Measurements from ENCODE around the gene SLC35C1.
A peak's percentile ranks its signal among the peaks of the same experiment; 100 is the strongest.

SLC35C1 gene

DNA sequence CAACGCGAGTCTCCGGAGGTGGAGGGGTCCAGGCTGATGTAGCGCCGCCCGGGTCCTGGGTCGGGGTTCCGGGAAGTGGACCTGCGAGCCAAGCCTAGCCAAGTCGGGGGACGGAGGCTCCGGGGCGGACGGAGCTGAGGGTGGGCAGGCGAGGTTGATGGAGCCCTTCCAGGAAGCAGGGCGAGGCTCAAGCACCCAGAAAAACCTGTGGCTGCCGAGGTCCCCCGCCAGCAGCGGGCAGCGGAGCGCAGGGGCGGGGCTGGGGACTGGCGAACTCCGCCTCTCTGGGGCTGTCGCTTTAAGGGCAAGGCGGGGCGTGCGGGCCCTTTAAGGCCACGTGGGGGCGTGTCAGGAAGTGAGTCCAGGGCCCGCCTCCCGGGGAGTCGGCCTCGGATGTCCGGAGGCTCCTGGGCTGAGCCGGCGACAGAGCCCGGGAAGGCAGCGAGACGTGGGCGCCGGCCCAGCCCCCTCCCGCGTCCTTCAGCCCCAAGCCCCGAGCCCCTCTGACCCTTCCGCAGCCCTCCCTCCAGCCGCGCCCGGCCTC lies at the start of gene SLC35C1:
TSS of gene SLC35C1 (plus strand) at position 389 of the 544 bp plus-strand sequence. CDS start 653 bp downstream, outside the sequence.
- FAIRE-seq: peak; percentile 72

DNA sequence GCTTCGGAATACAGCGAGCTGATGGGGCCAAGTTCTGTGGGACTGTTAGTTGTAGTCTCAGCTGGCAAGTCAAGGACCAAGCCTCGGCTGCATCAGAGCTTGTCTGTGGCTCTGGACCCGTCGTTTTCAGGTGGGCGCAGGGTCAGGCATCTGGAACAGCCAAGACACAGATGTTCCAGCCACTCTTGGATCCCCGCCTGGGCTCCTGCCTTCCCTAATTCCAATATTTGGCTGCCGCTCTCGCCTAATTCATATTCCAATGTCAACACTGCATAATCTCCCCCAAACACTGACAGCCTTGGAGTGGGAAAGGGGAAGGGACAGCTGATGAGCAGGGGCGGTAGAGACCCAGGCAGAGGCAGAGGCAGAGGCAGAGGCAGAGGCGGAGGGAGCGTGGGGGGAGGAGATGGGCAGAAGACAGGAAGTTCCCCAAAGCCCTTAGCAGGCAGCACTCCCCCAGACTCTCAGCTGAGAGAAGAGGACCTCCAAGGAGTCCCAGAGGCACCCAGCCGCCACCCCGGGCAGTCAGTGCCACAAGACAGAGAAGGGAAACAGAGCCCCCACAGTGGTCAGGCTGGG lies 49.6 kb upstream of the SLC35C1 start:
- no peak for FAIRE-seq

DNA sequence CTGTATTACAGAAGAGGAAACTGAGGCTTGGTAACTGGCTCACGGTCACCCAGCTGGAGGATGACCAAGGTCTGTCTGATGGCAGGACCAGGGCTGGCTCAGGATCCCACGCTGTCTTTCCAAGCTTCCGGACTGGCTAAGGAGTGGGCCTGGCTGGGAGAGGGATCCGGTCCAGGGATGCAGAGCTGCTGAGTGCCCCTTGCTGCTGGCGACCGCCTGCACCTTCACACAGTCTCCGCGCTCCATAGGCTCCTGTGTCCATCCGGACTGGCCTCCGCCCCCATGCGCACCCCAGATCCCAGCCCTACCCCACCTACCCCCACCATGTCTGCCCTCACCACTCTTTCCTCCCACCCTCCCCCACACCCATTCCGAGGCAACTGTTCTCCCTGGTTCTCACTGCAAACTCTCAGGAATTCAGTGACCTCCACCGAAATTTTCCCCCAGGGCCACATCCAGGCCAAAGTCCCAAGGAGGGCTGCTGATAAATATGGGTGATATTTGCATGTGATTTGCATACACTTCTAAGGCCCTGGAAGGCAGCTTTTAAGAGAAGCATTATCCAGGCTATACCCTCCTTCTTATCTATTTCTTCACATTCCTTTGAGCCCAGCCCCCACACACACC lies 48.5 kb upstream of the SLC35C1 start:
- FAIRE-seq: no peak

DNA sequence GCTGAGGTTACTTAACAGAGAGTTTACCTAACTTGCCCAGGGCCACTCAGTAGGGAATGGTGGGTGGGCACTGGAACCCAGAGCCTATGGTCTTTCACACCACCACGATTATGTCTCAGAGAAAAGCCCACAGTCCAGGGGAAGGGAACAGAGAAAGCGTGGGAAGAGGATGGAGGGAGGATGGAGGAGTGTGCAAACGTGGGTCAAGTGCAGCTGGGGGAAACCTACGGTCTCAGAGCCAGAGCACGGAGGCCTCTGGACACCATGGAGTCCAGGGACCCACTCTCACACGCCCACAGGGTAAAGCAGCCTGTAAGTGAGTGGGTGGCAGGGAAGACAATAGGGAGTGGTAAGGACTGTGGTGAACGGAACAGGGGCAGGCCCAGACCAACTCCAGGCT lies 47.3 kb upstream of the SLC35C1 start:
- FAIRE-seq: no peak

DNA sequence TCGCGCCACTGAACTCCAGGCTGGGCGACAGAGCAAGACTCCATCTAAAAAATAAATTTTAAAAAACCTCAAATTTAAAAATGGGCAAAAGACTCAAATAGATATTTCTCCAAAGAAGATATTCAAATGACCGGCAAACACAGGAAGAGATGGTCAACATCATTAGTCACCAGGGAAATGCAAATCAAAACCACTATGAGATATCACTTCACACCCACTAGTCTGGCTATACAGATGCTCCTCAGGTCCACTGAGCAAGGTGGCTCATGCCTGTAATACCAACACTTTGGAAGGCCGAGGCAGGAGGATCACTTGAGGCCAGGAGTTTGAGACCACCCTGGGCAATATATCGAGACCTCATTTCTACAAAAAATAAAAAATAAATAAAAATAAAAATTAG lies 43.3 kb upstream of the SLC35C1 start:
- no peak for FAIRE-seq

DNA sequence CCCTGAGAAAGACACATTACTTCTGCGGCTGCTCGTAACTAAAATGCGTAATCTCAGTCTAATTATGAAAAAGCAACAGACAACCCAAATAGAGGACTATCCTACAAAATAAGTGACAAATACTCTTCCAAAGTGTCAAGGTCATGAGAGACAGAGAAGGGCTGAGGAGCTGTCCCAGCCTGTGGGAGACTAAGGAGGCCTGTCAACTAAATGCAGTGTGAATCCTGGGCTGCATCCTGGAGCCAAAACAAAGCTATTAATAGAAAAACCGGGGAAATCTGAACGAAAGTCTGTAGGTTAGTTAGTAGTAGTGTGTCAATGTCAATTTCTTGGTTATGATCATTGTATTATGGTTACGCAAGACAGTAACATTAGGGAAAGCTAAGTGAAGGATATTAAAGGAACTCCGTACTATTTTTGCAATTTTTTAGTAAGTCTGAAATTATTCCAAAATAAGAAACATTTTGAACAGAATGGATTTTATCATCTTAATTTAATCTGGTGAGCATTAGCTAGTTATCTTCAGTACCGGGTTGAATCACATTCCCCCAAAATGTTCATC lies 39.8 kb upstream of the SLC35C1 start:
- FAIRE-seq: no peak

DNA sequence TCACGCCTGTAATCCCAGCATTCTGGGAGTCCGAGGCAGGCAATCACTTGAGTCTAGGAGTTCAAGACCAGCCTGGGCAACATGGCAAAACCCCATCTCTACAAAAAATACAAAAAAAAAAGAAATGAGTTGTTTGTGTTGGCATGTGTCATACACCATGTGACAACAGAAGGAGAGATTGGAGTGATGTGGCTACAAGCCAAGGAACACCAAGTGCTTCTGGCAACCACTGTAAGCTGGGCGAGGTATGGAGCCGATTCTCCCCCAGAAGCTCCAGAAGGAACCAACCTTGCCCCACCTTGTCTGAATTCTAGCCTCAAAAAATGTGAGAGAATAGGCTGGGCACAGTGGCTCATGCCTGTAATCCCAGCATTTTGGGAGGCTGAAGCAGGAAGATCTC lies 39.1 kb upstream of the SLC35C1 start:
- FAIRE-seq: no peak

DNA sequence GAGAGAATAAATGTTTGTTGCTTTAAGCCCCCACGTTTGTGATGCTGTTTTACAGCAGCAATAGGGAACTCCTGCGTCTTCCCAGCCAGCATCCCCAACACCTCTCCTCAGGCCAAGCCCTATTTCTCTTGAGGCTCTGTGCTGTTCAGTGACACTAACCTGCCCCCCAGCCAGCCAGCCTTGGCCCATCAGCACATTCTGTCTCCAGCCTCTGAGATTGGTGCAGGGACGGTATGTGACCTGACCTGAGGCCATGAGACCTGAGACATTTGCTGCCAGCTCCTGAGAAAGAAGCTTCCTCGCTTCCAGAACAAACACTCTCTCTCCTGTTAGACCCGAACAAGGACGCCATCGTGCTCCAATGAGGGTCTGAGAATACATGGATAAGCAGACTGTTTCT lies 38.5 kb upstream of the SLC35C1 start:
- no peak for FAIRE-seq

DNA sequence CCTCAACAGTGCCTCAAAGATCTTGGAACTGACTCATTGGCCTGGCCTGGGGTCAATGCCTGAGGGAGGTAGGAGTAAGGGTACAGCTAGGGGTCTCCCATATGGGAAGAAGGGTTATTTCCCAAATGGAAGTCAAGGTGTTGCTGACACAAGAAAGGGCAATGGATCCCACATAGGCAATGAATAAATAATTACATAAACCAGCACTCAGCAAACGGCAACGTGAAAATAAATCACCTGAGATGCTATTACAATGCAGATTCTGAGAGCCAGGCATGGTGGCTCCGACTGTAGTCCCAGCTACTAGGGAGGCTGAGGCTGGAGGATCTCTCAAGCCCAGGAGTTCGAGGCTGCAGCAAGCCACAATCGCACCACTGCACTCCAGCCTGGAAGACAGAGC lies 36.5 kb upstream of the SLC35C1 start:
- FAIRE-seq: no peak

DNA sequence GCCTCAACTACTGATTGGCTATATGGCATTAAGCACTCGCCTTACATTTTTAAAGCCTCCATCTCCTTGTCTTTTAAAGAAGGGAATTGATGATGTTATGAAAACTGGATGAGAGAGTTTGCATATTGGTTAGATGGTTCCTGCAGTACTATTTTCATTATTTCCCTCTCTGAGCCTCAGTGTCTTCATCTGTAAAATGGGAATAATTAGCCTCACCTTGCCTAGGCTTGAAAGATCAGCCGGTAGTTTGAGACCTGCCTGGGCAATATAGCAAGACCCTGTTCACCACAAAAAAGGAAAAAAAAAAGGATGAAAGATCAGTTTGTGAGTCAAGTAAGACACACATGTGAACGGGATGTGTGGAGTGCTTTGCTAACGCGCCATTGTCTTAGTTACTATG lies 35.0 kb upstream of the SLC35C1 start:
- FAIRE-seq: no peak

DNA sequence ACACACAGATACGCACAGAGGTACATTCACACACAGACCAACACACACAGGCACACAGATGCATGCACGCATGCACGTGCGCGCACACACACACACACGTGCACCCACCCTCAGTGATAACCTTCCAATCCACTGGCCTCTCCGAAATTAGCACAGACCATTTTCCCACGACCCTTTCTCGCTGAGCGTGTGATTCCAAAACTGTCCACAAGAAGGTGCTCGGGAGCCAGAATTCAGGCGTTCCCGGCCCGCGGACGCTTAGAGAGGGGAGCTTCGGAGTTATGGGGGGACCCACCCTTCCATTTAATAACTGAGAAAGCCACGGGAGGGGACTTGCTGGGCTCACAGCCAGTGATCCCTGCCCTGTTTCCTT lies 33.8 kb upstream of the SLC35C1 start:
- FAIRE-seq: no peak

DNA sequence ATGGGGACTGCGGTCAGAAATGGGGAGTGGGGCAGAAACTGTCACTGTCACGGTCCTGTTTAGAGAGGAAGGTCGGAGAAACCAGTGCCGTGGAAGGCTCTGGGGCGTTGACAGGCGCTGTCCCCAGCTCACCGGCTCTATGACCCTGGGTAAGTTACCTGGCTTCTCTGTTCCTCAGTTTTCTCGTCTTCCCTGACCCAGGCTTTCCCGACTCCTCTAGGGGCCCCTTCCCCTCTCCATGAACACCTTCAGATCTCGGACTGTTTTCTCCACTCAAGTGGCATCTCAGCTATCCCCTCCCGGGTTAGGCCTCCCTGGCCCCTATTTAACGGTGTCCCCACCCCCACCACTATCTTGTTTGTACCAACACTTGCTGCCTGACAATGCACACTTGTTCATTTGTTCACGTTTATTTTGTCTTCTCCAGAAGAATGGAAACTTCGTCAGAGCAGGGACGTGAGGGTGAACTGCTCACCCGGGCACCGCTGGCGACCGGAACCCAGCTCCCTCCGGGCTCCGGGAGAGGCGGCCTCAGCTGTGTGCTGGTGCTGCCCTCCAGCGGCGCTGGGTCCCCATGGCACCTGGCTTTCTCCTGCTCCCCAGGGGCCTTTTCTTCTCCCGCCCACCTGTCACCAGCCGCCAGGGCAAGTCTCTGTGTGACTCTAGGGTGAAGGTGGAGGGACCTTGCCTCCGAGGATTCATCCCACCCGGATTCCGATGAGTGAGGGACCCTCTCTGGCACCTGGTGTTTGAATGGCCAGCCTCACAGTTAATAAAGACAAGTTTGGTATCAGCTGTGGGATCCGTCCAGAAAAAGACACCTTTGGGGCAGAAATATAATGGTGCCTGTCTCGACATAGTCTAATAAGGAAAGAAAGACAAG lies 33.1 kb upstream of the SLC35C1 start:
- peak; percentile 66 for FAIRE-seq

DNA sequence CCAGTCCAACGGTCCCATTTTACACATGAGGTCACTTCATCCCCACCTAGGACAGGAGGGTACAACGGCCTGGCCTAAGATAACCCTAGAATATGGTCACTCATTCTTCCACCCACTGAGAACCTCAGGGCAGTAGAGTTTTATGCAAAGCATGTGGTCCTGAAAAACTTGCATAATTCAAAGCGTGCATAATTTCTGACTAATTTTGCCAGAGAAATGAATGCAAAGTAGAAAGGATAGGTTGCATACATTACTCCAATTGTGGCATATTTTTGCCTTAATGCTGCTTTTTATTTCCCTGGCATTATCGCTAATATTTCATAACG lies 32.5 kb upstream of the SLC35C1 start:
- FAIRE-seq: no peak

DNA sequence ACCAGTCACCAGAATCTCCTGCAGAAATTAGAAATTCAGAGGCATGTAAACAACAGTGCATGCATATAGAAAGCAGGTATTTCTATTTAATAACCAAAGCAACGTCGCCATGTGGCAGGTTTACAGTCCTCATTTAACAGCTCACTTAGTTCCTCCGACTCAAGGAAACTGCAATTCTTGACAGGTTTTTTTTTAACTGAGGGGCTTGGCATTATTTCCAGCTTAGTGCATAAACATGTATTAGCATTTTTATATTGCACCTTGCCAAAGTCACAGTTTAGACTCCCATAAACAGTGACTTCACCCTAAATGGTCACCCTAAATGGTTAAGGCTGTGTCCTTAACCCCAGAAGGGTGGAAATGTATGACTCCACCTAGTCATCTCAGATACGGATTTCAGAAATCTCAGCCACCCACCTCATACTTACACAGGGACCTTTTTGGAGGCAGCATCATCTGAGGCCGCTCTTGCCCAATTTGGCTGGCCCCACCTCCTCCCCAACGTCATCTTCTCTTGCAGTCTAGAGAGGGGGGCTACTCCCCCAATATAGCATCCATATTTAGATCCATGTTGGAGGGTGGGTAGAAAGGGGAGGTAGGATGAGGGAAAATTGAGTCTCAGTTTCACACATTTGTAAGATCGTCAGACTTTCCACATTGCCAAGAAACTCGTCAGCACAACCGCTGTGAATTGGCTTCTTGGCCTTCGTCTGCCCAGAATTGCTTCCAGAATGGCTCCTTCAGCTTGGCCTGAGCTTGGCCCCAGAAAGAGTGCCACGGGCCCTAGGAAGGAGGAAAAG lies 31.8 kb upstream of the SLC35C1 start:
- FAIRE-seq: no peak

DNA sequence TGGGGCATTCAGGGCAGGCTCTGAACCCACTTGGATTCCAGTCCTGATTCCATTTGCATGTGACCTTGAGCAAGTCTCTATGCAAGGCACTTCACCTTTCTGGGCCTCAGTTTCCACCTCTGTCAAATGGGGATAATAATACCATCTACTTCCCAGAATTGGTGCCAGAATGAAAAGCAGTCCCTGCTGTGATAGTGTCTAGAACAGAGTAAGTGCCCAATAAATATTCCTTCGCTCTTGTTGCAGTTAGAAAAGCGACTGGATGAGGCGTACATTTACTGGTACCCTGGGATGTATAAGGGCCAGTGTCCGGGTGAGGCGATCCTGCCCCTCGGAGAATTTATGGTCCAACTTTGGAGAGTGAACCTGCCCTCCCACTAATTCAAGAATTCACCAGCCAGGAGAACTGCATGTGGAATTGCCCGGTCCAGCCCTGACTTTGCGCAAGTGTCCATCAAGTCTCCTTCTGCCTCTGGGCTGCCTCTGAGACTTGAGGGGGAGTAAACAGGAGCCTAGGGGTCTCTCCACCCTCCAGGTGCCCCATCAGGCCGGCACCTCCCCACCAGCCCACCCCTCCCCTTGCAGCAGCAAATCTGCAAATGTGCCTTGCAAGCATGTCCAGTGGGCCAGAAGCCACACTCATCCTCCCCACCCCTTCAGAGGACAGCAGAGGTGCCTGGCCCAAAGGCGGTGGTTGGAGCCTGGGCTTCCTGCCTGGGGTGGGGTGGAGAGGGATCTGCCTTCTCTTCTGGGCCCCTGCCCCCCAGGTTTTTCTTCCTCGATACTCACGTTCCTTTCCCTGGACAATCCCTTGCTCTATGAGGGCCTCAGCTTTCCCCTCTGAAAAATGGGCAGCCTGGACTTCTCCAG lies 30.9 kb upstream of the SLC35C1 start:
- no peak for FAIRE-seq

DNA sequence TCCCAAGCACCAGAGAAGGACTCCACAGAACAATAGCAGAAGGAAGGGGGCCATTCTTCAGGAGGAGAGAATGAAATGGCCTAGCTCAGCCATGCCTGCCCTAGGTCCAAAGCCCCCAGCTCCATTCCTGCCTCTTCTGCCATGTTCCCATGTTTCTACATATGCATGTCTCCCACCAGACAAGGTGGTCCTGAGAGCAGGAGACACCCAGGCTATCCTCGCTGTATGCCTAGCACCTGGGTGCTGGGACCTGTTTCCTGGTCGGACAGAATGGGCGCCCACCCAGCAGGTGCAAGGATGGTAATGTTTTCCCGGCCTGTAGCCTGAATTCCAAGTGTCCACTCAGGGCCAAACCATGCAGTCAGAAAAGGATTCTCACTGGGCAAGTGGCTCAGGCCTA lies 30.2 kb upstream of the SLC35C1 start:
- FAIRE-seq: no peak

DNA sequence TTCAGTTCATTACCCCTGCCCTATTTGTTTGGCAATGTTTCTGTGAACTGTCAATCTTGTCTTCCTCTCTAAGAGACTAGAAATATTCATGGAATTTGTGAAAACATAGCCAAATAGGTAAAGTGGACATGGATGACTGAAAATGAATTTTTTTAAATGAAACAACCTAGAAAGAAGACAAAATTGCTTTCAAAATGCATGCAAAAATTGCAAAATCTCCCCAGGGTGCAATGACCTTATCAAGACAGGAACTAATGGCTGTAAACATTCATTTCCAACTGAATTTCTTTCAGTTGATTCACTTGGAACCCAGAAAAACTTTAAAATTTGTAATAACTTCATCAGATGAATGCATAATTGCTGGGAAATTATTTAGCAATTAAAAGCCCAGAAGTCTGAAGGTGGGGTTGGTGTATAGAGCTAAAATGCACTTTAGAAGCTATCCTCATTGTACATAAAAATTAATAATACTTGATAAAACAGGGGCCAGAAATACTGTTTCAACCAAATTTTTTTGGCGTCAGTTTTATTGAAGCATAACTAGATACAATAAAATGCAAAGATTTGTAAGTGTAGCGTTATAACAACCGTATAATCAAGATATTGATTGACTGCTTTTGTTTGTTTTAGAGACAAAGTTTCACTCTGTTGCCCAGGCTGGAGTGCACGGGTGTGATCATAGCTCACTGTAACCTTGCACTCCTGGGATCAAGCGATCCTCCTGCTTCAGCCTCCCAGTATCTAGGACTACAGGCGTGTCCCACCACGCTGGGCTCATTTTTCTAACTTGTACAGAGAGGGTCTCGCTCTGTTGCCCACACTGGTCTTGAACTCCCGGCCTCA lies 27.6 kb upstream of the SLC35C1 start:
- no peak for FAIRE-seq

DNA sequence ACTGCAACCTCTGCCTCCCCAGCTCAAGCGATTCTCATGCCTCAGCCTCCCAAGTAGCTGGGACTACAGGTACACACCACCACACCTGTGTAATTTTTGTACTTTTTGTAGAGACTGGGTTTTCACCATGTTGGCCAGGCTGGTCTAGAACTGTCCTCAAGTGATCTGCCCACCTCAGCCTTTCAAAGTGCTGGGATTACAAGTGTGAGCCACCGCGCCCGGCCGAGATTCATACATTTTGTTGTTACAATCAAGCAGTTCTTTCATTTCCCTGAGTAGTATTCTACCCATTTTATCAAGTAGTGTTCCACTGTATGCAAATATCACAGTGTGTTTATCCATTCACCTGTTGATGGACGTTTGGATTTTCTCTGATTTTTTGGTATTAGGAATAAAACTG lies 26.6 kb upstream of the SLC35C1 start:
- no peak for FAIRE-seq

DNA sequence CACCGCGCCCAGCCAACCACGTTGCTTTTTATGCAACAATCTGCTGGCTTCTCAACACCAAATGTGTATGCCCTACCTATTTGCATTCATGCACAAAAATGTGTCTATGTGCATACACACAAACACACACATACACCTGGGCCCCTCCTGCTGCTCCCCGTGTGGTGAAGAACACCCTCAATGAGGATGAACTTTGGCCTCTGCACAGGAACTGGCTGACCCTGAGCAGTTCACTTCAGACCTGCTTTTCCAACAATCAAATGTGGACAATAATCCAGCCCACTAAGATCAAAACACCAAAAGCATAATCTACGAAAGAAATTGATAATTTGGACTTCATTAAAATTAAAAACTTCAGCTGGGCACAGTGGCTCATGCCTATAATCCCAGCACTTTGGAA lies 25.3 kb upstream of the SLC35C1 start:
- FAIRE-seq: no peak

DNA sequence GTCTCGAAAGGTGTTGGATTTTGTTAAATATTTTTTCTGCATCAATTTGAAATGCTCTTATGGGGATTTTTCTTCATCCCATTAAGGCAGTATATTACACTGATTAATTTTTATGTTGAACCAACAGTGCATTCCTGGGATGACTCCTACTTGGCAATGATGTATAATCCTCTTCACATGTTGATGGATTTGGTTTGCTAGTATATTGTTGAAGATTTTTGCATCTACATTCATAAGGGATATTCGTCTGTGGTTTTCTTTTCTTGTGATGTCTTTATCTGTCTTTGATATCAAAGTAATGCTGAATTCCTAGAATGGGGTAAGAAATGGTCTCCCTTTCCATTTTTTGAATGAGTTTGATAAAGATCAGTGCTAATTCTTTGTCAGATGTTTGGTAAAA lies 18.7 kb upstream of the SLC35C1 start:
- FAIRE-seq: no peak

DNA sequence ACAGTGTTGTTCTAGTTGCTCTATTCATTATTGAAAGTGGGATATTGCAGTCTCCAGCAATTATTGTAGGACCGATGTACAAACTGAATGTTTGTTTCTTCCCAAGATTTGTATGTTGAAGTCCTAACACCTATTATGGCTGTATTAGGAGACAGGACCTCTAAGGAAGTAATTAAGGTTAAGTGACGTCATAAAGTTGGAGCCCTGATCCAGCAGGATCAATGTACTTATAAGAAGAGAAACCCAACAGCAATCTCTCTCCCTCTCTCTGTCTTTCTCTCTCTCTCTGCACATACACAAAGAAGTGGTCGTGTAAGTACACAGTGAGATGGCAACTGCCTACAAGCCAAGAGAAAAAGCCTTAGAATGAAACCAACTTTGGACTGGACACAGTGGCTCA lies 16.1 kb upstream of the SLC35C1 start:
- FAIRE-seq: no peak

Data from G401.6 (cell line).